RWPE2 (cell line): ENCODE results near the gene DLG2.
"Not testable (repeated sequence)": the region's sequence is repeated elsewhere in the genome, so short reads cannot be mapped to it uniquely, and the experiment has no call there.

ENCODE experiments used
- ATAC-seq: fragments of 200-7000 bp; cut with Tn5 transposase; 3 replicates; pipeline ENCODE4 v1.9.1; 2021; ENCODE audit warnings: low read depth
- DNase-seq: peaks from one replicate; pipeline ENCODE4 v3.0.0-alpha.2; 2020; ENCODE audit warnings: low spot score
- H3K27ac ChIP-seq: fragments of 450-650 bp; 2 replicates; pipeline ENCODE4 v1.5.1; 2017; ENCODE audit warnings: mild to moderate bottlenecking; ENCODE audit not compliant: poor library complexity, severe bottlenecking
- H3K27me3 ChIP-seq: fragments of 250-450 bp; sonication (Bioruptor Pico); 2 replicates; pipeline ENCODE4 v1.5.1; 2021; ENCODE audit warnings: mild to moderate bottlenecking, moderate library complexity; ENCODE audit not compliant: insufficient read depth, poor library complexity, severe bottlenecking
- H3K36me3 ChIP-seq: fragments of 250-450 bp; sonication (Bioruptor Pico); 2 replicates; pipeline ENCODE4 v1.5.1; 2020; ENCODE audit warnings: low read depth, mild to moderate bottlenecking, moderate library complexity
- H3K4me1 ChIP-seq: fragments of 250-450 bp; sonication (Bioruptor Pico); 2 replicates; pipeline ENCODE4 v1.5.1; 2021; ENCODE audit warnings: mild to moderate bottlenecking, moderate library complexity; ENCODE audit not compliant: insufficient read depth, poor library complexity, severe bottlenecking
- H3K4me3 ChIP-seq: fragments of 250-450 bp; sonication (Bioruptor Pico); 2 replicates; pipeline ENCODE4 v1.5.1; 2021; ENCODE audit warnings: mild to moderate bottlenecking, moderate library complexity; ENCODE audit not compliant: severe bottlenecking
- H3K9me3 ChIP-seq: fragments of 250-450 bp; sonication (Bioruptor Pico); 2 replicates; pipeline ENCODE4 v1.5.1; 2021; ENCODE audit warnings: mild to moderate bottlenecking, moderate library complexity; ENCODE audit not compliant: severe bottlenecking
- CTCF ChIP-seq: fragments of 450-650 bp; IDR thresholded peaks from one replicate; pipeline ENCODE4 v1.5.1; 2017; ENCODE audit warnings: mild to moderate bottlenecking, moderate library complexity; ENCODE audit not compliant: poor library complexity, severe bottlenecking

Gene DLG2

GRCh38 chr11:85377901-85378300 lies 249.2 kb downstream of the DLG2 start:
- Histone ChIP-seq H3K27me3 (no peaks in the 10 kb centered on the region), H3K4me1 (no peaks in the 10 kb centered on the region), H3K27ac (no peak overlapping the region), H3K9me3 (no peaks in the 10 kb centered on the region), H3K36me3 (no peaks in the 10 kb centered on the region), H3K4me3 (no peak overlapping the region)
- DNase-seq: no peak
- ATAC-seq: no peak
- TF ChIP-seq CTCF: no peak

GRCh38 chr11:85359859-85360258 lies 267.3 kb downstream of the DLG2 start:
- H3K4me1 ChIP-seq: no peaks in the 10 kb centered on the region
- DNase-seq: no peak
- no peaks in the 10 kb centered on the region for H3K36me3 ChIP-seq
- H3K27me3 ChIP-seq: no peaks in the 10 kb centered on the region
- H3K4me3 ChIP-seq: no peak overlapping the region
- no peak for ATAC-seq
- no peak for TF ChIP-seq CTCF
- no peak overlapping the region for H3K27ac ChIP-seq
- H3K9me3 ChIP-seq: no peaks in the 10 kb centered on the region

GRCh38 chr11:85355921-85356320 lies 271.2 kb downstream of the DLG2 start:
- Histone ChIP-seq H3K4me3 (no peak overlapping the region), H3K36me3 (no peaks in the 10 kb centered on the region), H3K9me3 (no peaks in the 10 kb centered on the region), H3K27me3 (no peaks in the 10 kb centered on the region), H3K4me1 (no peaks in the 10 kb centered on the region), H3K27ac (no peak overlapping the region)
- no peak for ATAC-seq
- DNase-seq: no peak
- TF ChIP-seq CTCF: no peak

GRCh38 chr11:85349539-85349938 lies 277.6 kb downstream of the DLG2 start:
- not testable (repeated sequence) for H3K4me3 ChIP-seq, H3K27ac ChIP-seq, H3K4me1 ChIP-seq, ATAC-seq, DNase-seq, H3K9me3 ChIP-seq, H3K36me3 ChIP-seq, H3K27me3 ChIP-seq

GRCh38 chr11:85348945-85349344 lies 278.2 kb downstream of the DLG2 start:
- H3K36me3 ChIP-seq: no peaks in the 10 kb centered on the region
- H3K9me3 ChIP-seq: no peaks in the 10 kb centered on the region
- H3K4me3 ChIP-seq: no peak overlapping the region
- no peaks in the 10 kb centered on the region for H3K27me3 ChIP-seq
- no peaks in the 10 kb centered on the region for H3K4me1 ChIP-seq
- ATAC-seq (no peak), DNase-seq (no peak)
- TF ChIP-seq CTCF: no peak
- no peak overlapping the region for H3K27ac ChIP-seq

GRCh38 chr11:85347291-85347690 lies 279.9 kb downstream of the DLG2 start:
- Histone ChIP-seq H3K4me1 (no peaks in the 10 kb centered on the region), H3K9me3 (no peaks in the 10 kb centered on the region), H3K36me3 (no peaks in the 10 kb centered on the region), H3K27ac (no peak overlapping the region), H3K27me3 (no peaks in the 10 kb centered on the region), H3K4me3 (no peak overlapping the region)
- no peak for DNase-seq
- ATAC-seq: no peak
- no peak for TF ChIP-seq CTCF
